HepG2 (cell line): Measurements from ENCODE around the gene HAT1. TPM values are rescaled to one million over a fixed set of nuclear protein-coding genes. Genes with fewer than 3 reads are reported as not detected.

Source experiments
- BHLHE40 ChIP-seq: IDR thresholded peaks from 2 replicates; pipeline ENCODE4 v1.6.1; 2011; ENCODE audit warnings: low read length, improper control_type of control experiment
- SSRP1 ChIP-seq: IDR thresholded peaks from 2 replicates; pipeline ENCODE4 v1.6.1; 2016; ENCODE audit warnings: control low read depth
- ZNF337 ChIP-seq: sonication (generic); formaldehyde crosslinking; IDR thresholded peaks from 2 replicates; pipeline ENCODE4 v1.5.1; 2020; ENCODE audit warnings: missing genetic modification reagents, low read depth, mild to moderate bottlenecking, borderline replicate concordance
- ZNF550 ChIP-seq: sonication (generic); formaldehyde crosslinking; IDR thresholded peaks from 2 replicates; pipeline ENCODE4 v1.4.0; 2020; ENCODE audit warnings: mild to moderate bottlenecking, missing genetic modification reagents, borderline replicate concordance
- ZNF615 ChIP-seq: sonication (generic); formaldehyde crosslinking; IDR thresholded peaks from 2 replicates; pipeline ENCODE4 v1.5.0; 2020; ENCODE audit warnings: mild to moderate bottlenecking, missing genetic modification reagents, borderline replicate concordance
- ZNF749 ChIP-seq: sonication (generic); formaldehyde crosslinking; IDR thresholded peaks from 2 replicates; pipeline ENCODE4 v1.8.0; 2022; ENCODE audit warnings: mild to moderate bottlenecking, missing genetic modification reagents, moderate library complexity, borderline replicate concordance
- ZSCAN25 ChIP-seq: sonication (generic); formaldehyde crosslinking; IDR thresholded peaks from 2 replicates; pipeline ENCODE4 v1.8.0; 2022; ENCODE audit warnings: mild to moderate bottlenecking, missing genetic modification reagents
- polyA plus RNA-seq, 8 experiments: library from polyadenylated mRNA; depleted of rRNA in 3 of 8; stranded (reverse) in 7 of 8; unstranded in 1 of 8; fragments of >200 nt; fragmentation: Illumina TruSeq in 4 of 8; extraction: Trizol in 4 of 8; gene quantifications; 2 replicates each; pipeline versions ENCODE4 v1.2.1 to v1.2.3, GENCODE V29; 2011 to 2016; ENCODE audit warnings: low read depth in 4 of 8, missing spikeins in 1 of 8, mixed read lengths in 1 of 8; ENCODE audit not compliant: insufficient read depth in 1 of 8
- total RNA-seq, 5 experiments: library from RNA; depleted of rRNA; stranded (reverse); fragments of >200 nt; fragmentation: Illumina TruSeq; extraction: Trizol; gene quantifications; 2 replicates each; pipeline ENCODE4 v1.2.3, GENCODE V29; 2016; ENCODE audit warnings: low read depth in 1 of 5
- TF ChIP-seq, protein P1 (sequence below): sonication (generic); formaldehyde crosslinking; IDR thresholded peaks from 2 replicates; pipeline ENCODE4 v1.4.0; 2020; ENCODE audit warnings: missing genetic modification reagents; ENCODE audit errors: not compliant biosample characterization
- TF ChIP-seq, protein P2 (sequence below): sonication (generic); formaldehyde crosslinking; IDR thresholded peaks from 2 replicates; pipeline ENCODE4 v1.4.0; 2020; ENCODE audit warnings: mild to moderate bottlenecking, missing genetic modification reagents, borderline replicate concordance
- TF ChIP-seq, protein P3 (sequence below): sonication (generic); formaldehyde crosslinking; IDR thresholded peaks from 2 replicates; pipeline ENCODE4 v1.4.0; 2020; ENCODE audit warnings: mild to moderate bottlenecking, missing genetic modification reagents
- TF ChIP-seq, protein P4 (sequence below): sonication (generic); formaldehyde crosslinking; conservative IDR thresholded peaks from 2 replicates; pipeline ENCODE4 v1.4.0; 2020; ENCODE audit warnings: missing genetic modification reagents
- TF ChIP-seq, protein P5 (sequence below): sonication (generic); formaldehyde crosslinking; IDR thresholded peaks from 2 replicates; pipeline ENCODE4 v1.5.1; 2020; ENCODE audit warnings: mild to moderate bottlenecking, moderate library complexity, missing genetic modification reagents
- TF ChIP-seq, protein P6 (sequence below): sonication (generic); formaldehyde crosslinking; IDR thresholded peaks from 2 replicates; pipeline ENCODE4 v1.4.0; 2020; ENCODE audit warnings: mild to moderate bottlenecking, low read depth, missing genetic modification reagents
- TF ChIP-seq, protein P7 (sequence below): IDR thresholded peaks from 2 replicates; pipeline ENCODE4 v1.6.1; 2018; ENCODE audit warnings: missing genetic modification reagents
- TF ChIP-seq, protein P8 (sequence below): sonication (generic); formaldehyde crosslinking; IDR thresholded peaks from 2 replicates; pipeline ENCODE4 v1.5.0; 2020; ENCODE audit warnings: missing genetic modification reagents

Gene HAT1
- total and polyA plus RNA-seq, 2 of the 13 experiments (the other 11 are each of a cell fraction or from before 2014, with no cell fraction given): 45.4 to 119 TPM

DNA sequence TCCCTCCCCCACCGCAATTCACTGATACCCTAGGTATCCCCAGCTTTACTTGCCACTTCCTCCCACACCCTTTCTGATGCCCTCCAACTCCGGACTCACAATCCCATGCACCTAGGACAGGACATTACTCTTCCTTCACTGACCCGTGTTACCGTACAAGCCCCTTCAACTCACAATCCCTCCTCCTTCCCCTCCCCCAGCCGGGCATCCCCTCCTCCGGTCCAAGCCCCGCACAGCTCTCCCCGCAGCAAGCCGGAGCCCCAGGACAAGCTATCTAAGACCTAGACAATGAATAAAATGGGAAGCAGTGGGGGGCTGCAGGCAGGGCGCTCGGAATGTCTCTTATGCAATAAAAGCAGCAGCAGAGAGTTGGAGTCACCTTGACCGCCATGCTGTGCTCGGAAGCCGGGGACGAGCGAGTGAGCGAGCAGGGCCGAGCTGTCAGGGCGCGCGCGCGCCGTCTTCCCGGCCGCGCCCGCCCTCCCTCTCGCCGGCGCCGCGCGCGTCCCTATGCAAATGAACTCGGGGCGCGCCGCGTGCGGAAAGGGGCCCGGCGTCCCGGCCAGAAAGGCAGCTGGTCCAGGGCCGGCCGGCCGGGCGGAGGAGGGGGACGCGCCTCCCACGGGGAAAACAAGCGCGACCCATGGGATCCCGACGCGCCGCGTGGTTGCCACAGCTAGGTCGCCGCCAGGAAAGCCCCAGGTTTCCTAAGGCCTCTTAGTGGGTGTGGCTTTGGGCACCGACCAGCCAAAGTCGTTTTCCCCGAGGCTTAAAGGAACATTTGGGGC, 28.2 kb upstream of the HAT1 start, which contains the start of gene SLC25A12 (continued):
- TF ChIP-seq, protein P1, sequence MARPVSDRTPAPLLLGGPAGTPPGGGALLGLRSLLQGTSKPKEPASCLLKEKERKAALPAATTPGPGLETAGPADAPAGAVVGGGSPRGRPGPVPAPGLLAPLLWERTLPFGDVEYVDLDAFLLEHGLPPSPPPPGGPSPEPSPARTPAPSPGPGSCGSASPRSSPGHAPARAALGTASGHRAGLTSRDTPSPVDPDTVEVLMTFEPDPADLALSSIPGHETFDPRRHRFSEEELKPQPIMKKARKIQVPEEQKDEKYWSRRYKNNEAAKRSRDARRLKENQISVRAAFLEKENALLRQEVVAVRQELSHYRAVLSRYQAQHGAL (CRISPR knock-in tag): peak; percentile 10
- TF ChIP-seq ZSCAN25 (CRISPR knock-in tag): peak; percentile 68; the same call in 1 of the 2 replicates
- TF ChIP-seq ZNF337: no peak
- TF ChIP-seq, protein P2, sequence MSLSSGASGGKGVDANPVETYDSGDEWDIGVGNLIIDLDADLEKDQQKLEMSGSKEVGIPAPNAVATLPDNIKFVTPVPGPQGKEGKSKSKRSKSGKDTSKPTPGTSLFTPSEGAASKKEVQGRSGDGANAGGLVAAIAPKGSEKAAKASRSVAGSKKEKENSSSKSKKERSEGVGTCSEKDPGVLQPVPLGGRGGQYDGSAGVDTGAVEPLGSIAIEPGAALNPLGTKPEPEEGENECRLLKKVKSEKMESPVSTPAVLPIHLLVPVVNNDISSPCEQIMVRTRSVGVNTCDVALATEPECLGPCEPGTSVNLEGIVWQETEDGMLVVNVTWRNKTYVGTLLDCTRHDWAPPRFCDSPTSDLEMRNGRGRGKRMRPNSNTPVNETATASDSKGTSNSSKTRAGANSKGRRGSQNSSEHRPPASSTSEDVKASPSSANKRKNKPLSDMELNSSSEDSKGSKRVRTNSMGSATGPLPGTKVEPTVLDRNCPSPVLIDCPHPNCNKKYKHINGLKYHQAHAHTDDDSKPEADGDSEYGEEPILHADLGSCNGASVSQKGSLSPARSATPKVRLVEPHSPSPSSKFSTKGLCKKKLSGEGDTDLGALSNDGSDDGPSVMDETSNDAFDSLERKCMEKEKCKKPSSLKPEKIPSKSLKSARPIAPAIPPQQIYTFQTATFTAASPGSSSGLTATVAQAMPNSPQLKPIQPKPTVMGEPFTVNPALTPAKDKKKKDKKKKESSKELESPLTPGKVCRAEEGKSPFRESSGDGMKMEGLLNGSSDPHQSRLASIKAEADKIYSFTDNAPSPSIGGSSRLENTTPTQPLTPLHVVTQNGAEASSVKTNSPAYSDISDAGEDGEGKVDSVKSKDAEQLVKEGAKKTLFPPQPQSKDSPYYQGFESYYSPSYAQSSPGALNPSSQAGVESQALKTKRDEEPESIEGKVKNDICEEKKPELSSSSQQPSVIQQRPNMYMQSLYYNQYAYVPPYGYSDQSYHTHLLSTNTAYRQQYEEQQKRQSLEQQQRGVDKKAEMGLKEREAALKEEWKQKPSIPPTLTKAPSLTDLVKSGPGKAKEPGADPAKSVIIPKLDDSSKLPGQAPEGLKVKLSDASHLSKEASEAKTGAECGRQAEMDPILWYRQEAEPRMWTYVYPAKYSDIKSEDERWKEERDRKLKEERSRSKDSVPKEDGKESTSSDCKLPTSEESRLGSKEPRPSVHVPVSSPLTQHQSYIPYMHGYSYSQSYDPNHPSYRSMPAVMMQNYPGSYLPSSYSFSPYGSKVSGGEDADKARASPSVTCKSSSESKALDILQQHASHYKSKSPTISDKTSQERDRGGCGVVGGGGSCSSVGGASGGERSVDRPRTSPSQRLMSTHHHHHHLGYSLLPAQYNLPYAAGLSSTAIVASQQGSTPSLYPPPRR (CRISPR knock-in tag): peak; percentile 39; the same call in 1 of the 2 replicates
- TF ChIP-seq SSRP1 (CRISPR knock-in tag): no peak
- TF ChIP-seq, protein P3, sequence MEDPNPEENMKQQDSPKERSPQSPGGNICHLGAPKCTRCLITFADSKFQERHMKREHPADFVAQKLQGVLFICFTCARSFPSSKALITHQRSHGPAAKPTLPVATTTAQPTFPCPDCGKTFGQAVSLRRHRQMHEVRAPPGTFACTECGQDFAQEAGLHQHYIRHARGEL (CRISPR knock-in tag): no peak
- TF ChIP-seq, protein P4, sequence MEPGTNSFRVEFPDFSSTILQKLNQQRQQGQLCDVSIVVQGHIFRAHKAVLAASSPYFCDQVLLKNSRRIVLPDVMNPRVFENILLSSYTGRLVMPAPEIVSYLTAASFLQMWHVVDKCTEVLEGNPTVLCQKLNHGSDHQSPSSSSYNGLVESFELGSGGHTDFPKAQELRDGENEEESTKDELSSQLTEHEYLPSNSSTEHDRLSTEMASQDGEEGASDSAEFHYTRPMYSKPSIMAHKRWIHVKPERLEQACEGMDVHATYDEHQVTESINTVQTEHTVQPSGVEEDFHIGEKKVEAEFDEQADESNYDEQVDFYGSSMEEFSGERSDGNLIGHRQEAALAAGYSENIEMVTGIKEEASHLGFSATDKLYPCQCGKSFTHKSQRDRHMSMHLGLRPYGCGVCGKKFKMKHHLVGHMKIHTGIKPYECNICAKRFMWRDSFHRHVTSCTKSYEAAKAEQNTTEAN: no peak; the same call in 1 of the 2 replicates
- 0 out of 2 replicates have a peak, but pooled peaks have one; percentile 32 for TF ChIP-seq ZNF550 (CRISPR knock-in tag)
- TF ChIP-seq, protein P5, sequence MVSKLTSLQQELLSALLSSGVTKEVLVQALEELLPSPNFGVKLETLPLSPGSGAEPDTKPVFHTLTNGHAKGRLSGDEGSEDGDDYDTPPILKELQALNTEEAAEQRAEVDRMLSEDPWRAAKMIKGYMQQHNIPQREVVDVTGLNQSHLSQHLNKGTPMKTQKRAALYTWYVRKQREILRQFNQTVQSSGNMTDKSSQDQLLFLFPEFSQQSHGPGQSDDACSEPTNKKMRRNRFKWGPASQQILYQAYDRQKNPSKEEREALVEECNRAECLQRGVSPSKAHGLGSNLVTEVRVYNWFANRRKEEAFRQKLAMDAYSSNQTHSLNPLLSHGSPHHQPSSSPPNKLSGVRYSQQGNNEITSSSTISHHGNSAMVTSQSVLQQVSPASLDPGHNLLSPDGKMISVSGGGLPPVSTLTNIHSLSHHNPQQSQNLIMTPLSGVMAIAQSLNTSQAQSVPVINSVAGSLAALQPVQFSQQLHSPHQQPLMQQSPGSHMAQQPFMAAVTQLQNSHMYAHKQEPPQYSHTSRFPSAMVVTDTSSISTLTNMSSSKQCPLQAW: peak; percentile 89
- TF ChIP-seq, protein P6, sequence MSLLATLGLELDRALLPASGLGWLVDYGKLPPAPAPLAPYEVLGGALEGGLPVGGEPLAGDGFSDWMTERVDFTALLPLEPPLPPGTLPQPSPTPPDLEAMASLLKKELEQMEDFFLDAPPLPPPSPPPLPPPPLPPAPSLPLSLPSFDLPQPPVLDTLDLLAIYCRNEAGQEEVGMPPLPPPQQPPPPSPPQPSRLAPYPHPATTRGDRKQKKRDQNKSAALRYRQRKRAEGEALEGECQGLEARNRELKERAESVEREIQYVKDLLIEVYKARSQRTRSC (CRISPR knock-in tag): no peak
- TF ChIP-seq, protein P7, sequence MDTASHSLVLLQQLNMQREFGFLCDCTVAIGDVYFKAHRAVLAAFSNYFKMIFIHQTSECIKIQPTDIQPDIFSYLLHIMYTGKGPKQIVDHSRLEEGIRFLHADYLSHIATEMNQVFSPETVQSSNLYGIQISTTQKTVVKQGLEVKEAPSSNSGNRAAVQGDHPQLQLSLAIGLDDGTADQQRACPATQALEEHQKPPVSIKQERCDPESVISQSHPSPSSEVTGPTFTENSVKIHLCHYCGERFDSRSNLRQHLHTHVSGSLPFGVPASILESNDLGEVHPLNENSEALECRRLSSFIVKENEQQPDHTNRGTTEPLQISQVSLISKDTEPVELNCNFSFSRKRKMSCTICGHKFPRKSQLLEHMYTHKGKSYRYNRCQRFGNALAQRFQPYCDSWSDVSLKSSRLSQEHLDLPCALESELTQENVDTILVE (CRISPR knock-in tag): no peak
- peak; percentile 61 for TF ChIP-seq BHLHE40
- no peak for TF ChIP-seq ZNF615 (CRISPR knock-in tag)
- 0 out of 2 replicates have a peak, but pooled peaks have one; percentile 19 for TF ChIP-seq ZNF749 (CRISPR knock-in tag)
- TF ChIP-seq, protein P8, sequence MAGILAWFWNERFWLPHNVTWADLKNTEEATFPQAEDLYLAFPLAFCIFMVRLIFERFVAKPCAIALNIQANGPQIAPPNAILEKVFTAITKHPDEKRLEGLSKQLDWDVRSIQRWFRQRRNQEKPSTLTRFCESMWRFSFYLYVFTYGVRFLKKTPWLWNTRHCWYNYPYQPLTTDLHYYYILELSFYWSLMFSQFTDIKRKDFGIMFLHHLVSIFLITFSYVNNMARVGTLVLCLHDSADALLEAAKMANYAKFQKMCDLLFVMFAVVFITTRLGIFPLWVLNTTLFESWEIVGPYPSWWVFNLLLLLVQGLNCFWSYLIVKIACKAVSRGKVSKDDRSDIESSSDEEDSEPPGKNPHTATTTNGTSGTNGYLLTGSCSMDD (CRISPR knock-in tag): no peak
